T-helper 2 cell treated with Interferon-gamma antibody and Interleukin-4, amounts not matched to agents 100 ng/mL and 5 ng/mL, for 36 hours (primary cell): ENCODE data around the gene ARSA. TPM values are rescaled to one million over a fixed set of nuclear protein-coding genes. Genes with fewer than 3 reads are reported as not detected.
"Not testable (repeated sequence)": the region's sequence is repeated elsewhere in the genome, so short reads cannot be mapped to it uniquely, and the experiment has no call there.

Source experiments
- intact Hi-C: fragments of 100-400 bp; cut with micrococcal nuclease; formaldehyde crosslinking; loops from one replicate; pipeline ENCODE4 v1.15.1; 2023
- total RNA-seq: library from RNA; stranded (reverse); gene quantifications from 2 replicates; pipeline ENCODE4 v1.2.3, GENCODE V29; 2022

Gene ARSA
- total RNA-seq, 1 donor from 2014 or later: 45.8 TPM

DNA sequence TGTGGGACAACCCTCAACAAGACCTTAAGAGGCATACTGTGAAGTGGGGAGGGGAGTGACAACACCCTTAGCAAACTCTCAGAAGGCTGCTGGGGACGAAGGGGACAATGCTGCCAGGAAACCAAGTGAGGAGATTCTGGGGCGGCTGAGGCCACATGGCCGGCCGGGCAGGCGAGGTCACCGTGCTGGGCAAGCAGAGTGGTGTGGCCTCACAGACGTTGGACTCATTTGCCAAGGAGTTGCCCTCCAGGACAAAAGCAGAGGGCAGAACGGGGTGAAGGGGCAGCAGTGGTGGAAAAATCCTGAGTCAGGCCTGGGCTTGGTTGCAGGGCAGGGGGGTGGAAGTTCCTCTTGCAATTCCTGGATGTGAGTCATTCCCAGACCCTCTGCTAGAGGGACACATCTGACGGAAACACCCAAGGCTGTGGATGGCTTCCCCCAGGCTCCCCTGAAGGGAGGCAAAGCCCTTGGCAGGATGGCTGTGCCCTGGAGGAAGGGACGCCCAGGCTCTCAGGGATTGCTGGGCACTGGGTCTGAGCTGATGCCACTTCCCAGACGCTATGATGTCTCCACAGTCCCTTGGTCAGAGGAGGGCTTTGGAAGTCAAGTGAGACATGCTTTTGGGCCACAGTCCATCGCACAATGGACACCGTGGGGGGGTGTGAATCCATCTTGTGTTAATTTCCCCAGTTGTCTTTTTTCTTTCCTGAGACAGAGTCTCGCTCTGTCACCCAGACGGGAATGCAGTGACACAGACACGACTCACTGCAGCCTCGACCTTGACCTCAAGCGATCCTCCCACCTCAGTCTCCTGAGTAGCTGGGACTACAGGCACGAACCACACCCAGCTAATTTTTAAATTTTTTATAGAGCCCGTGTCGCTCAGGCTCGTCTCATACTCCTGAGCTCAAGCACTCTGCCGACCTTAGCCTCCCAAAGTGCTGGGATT, 28.4 kb upstream of the ARSA start:
- intact Hi-C loops: no loop called here

DNA sequence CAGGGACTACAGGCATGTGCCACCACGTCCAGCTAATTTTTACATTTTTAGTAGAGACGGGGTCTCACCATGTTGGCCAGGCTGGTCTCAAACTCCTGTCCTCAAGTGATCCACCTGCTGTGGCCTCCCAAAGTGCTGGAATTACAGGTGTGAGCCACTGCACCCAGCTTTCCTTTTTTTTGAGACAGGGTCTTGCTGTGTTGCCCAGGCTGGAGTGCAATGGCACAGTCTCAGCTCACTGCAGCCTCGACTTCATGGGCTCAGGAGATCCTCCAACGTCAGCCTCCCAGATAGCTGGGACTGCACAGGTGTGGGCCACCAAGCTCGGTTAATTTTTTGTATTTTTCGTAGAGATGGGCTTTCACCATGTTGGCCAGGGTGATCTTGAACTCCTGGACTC, 26.7 kb upstream of the ARSA start:
- intact Hi-C loops: not testable (repeated sequence)

DNA sequence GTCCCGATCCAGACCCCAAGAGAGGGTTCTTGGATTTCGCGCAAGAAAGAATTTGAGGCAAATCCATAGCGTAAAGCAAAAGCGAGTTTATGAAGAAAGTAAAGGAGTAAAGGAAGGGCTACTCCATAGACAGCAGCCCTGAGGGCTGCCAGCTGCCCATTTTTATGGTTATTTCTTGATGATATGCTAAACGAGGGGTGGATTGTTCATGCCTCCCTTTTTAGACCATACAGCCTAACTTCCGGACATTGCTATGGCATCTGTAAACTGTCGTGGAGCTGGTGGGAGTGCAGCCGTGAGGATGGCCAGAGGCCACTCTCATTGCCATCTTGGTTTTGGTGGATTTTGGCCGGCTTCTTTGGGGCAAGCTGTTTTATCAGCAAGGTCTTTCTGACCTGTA, 25.3 kb upstream of the ARSA start:
- intact Hi-C loops: no loop called here

DNA sequence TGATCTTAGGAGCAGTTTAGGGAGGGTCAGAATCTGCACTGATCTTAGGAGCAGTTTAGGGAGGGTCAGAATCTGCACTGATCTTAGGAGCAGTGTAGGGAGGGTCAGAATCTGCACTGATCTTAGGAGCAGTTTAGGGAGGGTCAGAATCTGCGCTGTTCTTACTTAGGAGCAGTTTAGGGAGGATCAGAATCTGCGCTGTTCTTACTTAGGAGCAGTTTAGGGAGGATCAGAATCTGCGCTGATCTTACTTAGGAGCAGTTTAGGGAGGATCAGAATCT, 15.8 kb upstream of the ARSA start:
- intact Hi-C loops: not testable (repeated sequence)

DNA sequence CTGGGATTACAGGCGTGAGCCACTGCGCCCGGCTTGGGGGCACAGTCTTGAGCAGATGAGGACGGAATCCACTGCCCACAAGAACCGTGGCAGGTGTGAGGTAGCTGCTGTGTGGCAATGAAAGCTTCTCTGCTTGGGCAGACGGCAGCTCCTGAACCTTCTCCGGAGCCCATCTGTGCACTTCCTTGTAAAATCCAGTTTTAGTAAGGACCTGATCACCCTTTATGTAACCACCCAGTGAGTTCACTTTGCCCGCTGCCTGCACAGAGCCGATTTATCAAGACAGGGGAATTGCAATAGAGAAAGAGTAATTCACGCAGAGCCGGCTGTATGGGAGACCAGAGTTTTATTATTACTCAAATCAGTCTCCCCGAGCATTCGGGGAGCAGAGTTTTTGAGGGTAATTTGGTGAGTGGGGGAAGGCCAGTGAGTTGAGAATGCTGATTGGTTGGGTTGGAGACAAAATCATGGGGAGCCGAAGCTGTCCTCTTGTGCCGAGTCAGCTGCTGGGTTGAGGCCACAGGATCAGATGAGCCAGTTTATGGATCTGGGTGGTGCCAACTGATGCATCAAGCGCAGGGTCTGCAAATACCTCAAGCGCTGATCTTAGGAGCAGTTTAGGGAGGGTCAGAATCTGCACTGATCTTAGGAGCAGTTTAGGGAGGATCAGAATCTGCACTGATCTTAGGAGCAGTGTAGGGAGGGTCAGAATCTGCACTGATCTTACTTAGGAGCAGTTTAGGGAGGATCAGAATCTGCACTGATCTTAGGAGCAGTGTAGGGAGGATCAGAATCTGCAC, 15.3 kb upstream of the ARSA start:
- intact Hi-C loops: not testable (repeated sequence)

DNA sequence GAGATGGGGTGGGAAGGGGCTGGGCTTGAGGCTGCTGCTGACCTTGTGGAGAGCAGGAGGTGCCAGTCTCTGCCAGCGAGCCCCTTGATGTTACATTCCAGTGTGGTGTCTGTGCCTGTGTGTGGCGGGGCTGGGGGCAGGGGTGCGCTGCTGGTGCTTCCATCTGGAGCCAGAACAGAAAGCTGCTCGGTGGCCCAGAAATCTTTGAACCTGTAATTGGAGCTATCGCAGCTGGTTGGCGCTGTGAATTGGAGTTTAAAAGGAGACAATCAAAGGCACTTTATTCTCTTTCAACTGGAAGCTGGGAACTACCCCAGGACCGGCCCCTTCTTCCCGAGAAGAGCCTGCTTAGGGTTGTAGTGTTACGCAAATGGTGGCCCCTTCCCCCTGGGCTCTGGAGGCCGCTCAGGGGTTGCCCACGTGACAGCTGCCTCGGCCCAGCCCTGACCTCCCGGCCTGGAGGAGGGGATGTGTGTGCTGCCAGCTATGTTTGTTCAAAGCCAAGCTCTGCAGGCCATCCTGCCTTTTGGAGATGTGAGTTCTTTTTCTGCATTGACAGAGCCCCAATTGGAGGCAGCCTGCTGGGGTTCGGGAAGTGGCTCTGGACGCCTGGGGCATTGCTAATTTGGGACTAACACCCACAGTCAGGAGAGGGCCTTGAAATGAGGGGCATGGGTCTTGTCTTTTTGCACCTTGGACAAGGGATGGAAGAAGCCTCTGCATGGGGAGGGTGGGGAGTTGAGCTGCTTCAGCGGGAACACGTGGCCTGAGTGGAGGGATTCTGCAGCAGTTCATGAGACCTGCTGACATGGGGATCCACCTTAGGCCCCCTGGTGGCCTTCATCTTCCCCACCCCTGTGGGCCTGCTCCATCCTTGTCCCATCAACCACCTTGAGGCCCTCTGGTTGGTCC, 14.0 kb upstream of the ARSA start:
- intact Hi-C loops: no loop called here

DNA sequence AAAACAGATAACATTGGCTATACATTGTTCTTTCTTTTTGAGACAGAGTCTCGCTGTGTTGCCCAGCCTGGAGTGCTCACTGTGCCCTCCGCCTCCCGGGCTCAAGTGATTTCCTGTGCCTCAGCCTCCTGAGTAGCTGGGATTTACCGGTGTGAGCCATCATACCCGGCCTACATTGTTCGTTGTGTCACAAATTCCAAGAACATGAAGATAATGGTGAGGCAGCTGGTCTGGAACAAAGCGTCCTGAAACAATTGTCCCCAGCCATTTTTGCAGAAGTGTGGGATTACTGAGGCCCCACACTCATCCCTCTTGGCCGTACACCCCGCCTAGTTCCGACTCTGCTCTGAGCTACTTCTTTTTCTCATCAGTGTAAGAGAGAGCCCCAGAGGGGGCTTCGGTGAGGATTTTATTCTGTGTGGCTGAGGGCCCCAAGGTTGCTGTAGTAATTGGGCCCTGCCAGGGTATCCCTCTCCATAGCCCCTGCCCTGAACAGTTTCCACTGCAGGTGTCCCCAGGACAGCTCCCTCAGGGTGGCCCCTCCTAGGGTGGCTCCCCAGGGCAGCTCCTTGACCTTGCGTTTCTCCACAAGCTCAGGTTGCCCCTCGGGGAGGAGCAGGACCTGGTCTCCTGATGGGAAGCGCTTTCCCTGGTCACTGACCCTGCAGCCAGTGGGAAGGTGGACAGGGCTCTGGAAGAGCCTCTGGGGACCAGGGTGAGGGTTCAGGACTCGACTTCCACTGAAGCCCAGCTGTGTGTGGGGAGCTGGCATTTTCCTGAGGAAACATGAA, 13.1 kb upstream of the ARSA start:
- intact Hi-C loops: no loop called here

DNA sequence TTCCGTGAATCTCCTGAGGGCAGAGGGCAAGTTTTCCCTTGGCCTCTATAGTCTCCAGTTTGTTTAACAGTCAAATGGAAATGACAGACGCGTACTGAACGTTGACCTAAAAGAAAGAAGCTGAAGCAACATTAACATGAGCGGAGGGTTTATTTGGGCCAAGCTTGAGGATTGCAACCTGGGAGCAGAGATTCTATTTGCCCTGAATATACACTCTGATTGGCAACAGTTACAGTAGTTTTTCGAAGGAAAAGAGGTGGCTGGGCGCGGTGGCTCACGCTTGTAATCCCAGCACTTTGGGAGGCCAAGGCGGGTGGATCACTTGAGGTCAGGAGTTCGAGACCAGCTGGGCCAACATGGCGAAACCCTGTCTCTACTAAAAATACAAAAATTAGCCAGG, 12.3 kb upstream of the ARSA start:
- intact Hi-C loops: not testable (repeated sequence)

DNA sequence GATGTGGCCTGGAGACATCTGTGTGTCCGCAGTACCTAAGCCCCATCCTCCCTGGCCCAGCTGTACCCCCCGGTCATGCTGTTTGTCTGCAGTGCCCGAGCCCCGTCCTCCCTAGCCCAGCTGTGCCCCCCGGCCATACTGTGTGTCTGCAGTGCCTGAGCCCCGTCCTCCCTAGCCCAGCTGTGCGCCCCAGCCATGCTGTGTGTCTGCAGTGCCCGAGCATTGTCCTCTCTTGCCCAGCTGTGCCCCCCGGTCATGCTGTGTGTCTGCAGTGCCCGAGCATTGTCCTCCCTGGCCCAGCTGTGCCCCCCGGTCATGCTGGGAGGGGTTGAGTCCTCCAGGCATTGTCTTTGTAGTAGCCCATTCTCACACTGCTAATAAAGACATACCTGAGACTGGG, 7.6 kb upstream of the ARSA start:
- intact Hi-C loops: no loop called here

DNA sequence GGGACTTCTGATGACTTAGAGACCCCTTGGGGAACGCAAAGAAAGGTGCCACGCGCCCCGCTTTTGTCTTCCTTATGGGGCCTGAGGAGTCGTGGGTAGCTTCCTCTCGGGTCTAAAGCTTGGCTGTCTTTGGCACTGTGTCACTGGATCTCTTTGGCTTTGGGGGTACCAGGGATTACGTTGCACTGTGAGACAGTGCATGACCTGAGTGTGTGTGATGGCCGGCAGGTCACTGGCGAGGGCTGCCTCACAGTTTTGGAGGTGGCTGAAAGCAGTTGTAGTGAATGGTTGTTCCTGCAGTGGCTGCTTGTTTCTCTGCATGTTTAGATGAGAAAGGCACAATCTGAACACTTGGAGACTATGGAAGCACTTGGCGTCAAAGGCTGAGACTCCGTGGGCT, 5.8 kb upstream of the ARSA start:
- intact Hi-C loops: no loop called here

DNA sequence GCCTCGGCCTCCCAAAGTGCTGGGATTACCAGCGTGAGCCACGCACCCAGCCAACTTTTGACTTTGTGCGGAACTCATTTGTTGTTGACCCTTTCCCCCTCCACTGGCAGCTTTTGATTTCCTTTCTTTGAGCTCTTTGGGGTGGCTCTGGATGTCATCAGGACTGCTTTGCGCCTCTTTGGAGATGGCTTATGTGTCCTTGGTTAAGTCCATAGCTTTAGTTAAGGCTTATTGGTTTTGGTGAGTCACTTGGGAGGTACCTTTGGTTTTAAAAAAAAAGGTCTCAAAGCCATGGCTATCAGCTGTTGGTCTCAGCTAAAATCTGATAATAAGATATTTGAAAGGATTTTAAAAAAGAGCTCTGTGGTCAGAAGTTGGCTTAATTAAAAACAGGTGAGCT, 5.1 kb upstream of the ARSA start:
- intact Hi-C loops: no loop called here

DNA sequence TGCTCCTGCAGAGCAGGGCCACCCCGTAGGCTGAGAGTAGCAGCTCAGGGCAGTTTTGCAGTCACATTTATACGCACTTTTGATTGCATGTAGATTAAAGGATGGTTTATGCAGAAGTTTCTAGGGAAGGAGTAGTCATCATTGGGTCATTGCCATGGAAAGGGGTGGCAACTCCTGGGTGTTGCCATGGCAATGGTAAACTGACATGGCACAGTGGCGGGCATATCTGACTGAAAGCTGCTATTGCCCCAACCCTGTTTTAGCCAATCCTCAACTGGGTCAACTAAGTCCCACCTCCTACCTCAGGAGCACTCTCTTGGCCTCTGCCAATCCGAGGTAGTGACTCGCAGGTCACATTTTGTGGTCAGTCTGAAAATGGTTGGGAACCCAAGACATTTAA, 2.4 kb upstream of the ARSA start:
- intact Hi-C loops: no loop called here

DNA sequence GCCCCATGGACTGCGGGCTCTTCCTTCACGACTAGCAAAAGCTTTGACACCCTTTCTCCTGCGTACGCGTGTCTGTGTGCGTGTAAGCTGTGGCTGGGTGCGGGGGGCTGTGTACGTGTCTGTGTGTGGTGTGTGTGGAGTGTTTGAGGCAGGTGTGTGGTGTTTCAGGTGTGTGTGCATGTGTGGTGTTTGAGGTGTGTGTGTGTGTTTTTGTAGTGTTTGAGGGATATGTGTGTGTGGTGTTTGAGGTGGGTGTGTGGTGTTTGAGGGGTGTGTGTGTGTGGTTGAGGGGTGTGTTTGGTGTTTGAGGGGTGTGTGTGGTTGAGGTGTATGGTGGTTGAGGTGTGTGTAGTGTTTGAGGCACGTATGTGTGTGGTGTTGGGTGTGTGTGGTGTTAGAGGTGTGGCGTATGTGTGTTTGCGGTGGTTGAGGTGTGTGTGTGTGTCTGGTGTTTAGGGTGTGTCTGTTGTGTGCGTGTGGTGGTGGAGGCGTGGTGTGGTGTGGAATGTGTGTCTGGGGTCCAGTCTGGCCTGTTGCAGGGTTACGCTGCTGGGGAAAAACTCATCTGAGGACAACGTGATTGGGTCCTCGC, 687 bp upstream of the ARSA start:
- intact Hi-C loops: loop anchor here (2.0 kb wide), 2 partner anchors 120 to 428 kb away; partner anchors contain the start of genes NCAPH2 and SELENOO

DNA sequence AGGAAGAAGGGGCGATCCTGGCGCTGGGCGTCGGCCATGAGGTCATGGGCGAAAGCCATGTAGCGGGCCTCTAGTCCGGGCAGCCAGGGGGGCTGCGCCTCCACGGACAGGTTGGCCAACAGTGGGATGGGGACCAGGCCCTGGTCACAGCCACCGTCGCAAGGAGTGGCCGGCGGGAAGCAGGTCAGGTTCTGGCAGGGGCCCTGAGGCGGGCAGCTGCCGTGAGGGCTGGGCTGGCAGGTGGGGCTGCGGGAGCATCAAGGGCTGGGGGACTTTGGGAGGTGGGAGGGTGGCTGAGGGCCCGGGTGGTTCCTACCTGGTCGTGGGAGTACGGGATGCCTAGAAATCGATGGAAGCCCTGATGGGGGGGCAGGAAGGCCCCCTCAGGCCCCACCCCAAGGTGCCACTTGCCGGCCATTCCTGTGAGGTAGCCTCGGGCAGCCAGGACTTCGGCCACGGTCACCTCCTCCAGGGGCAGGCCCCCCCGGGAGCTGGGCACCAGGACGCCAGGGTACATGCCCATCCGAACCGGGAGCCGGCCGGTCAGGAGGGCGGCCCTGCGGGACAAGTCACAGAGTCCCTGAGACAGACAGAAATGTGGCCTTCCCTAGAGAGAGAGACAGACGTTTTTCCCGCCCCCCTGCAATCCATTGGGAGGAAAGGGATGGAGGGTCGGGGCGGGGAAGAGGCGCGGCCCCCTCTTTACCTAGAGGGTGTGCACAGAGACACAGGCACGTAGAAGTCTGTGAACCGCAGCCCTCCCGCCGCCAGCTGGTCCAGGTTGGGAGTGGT, 906 bp downstream of the ARSA start:
- intact Hi-C loops: no loop called here

DNA sequence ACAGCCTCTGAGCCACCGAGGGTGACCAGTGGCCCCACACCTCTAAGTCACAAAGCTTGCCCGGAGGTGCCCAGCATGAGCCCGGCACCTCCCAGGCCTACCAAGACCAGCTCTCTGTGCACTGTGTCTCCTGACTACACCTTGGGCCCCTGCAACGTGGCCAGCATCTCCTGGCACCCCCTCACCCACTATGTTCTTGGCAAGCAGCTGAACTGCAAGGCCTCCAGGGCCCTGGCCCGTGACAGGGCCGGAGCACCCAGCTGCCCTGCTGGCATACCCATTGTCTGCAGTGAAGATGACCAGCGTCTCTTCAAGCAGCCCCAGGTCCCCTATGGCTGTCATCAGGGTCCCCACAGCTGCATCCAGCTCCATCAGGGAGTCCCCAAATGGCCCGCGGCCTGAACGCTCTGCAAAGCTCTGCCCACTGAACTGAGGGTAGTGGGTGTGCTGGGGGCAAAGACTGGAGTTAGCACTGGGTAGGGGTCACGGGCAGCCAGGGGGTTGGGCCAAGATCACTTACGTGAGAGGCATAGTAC, 1.6 kb downstream of the ARSA start:
- intact Hi-C loops: no loop called here

DNA sequence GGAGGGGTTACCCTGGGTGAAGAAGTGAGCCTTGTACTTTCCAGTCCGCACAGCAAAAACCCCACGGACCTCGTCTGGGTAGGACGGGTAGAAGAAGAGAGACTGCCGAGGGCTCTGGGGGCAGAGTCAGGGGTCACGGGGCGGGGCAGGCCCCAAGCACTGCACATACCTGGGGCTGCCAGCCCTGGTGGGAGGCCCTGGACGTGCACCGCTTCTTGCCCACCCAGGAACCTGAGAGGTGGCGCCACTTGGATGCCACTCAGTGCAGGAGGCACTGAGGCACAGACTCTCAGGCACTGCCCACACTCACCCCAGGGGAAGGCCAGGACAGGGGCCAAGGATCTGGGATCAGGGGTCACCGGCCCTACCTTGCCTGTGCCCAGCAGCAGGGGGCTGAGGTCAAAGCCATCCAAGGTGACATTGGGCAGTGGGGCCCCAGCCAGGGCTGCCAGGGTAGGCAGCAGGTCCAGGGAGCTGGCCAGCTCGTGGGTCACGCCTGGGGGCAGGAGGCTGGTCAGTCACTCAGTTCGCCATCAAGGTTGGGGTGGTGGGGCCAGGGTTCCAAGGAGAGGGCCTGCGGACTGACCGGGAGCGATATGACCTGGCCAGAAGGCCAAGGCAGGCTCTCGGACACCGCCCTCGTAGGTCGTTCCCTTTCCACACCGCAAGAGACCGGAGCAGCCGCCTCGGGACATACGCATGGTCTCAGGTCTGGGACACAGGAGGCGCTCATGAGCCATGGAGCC, 2.2 kb downstream of the ARSA start:
- intact Hi-C loops: no loop called here

DNA sequence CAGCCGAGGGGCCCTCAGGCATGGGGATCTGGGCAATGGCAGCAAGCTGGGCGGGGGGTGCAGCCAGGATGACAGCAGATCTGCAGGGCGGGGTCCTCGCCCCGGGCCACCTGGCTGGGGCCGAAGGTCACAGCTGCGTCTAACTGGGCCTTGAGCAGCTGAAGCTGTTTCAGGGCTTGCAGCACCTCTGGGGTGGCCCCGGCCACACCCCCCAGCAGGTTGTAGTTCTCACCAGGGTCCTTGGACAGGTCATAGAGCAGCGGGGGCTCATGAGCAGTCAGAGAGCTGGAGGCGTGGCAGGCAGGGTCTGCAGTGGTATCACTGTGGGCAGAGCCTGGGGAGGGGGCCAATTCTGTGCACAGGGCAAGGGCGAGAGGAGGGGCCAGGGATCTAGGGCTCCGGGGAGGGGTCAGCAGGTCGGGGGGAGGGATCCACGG, 2.8 kb downstream of the ARSA start:
- intact Hi-C loops: no loop called here

DNA sequence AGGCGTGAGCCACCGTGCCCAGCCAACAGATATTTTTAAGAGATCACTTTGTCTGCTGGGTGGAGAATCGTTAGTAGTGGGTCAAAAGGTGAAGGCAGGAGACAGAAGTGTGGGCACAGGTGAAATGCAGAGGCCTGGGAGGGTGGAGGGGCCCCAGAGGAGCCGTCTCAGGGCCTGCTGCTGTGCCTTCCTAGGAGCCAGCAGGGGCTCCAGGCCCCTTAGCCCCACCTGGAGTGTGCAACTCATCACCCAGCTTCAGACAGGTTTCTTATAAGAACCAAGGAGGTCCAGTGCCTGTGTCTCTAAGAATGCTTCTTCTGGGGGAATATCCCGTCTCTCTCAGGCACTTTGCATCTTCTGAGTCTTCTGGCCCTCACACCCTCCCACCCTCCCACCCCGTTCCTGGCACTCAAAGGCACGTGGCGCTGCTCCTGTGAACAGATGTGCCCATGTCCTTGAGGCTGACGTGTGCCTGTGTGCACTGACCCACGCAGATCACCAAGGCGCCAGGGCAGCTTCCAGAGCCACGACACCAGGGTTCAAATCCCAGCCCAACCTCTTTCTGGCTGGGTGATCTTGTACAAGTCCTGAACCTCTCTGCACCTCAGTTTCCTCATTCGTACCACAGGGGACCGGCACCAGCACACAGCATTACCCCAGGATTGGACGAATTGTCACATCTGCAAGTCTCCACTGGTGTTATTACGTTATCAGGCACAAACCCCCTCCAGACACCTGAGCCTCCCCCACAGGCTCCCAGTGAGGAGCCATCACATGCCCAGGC, 3.4 kb downstream of the ARSA start:
- intact Hi-C loops: loop anchor here (5.0 kb wide), 3 partner anchors 62 to 282 kb away; partner anchors contain the start of genes PPP6R2 and SYCE3
